ENCODE data around the gene SMARCC2. TPM values are rescaled to one million over a fixed set of nuclear protein-coding genes. Genes with fewer than 3 reads are reported as not detected.

Gene SMARCC2
- total and polyA plus RNA-seq, 9 of the 15 experiments (the other 6 are each of a cell fraction or from before 2014, with no cell fraction given), result 11.9 to 86.0 (median 36.6) TPM

DNA sequence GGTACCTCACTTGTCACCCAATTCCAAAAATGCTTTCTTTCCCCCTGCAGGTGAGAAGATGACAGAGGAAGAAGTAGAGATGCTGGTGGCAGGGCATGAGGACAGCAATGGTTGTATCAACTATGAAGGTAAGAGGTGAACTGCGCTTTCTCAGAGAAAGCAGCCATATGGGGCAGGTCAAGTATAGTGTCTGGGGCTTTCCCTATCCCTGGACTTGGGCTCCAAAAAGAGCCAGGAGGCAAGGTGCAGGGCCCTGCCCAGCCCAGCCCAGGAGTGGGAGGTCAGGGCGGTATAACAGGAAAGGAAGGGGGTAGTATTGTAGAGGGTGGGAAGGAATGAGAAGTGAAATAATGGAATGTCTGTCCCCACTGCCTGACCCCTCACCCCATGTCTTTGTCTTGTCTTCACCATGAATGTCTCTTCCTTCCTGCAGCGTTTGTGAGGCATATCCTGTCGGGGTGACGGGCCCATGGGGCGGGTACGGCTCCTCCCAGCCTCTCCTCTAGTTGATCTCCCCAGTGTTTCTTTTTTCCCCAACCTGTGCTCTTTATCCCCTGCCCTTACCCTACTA lies 29.0 kb downstream of the SMARCC2 start:
- H3K36me3 ChIP-seq (ENCODE audit: control insufficient read depth, insufficient read depth, low read length), result peaks cover 72% of the 10 kb centered on the region
- peak overlapping the region; percentile 98; the same call in 2 of the 3 replicates for H3K27ac ChIP-seq (ENCODE audit: extremely low read depth, low read depth, low read length)
- DNase-seq (ENCODE audit: extremely low read depth in 1 of 4, low spot score in 3 of 4), result no peak
- intact Hi-C loops (cut with micrococcal nuclease) (no loop called here), in situ Hi-C loops (cut with MboI) (no loop called here)
- peak overlapping the region; percentile 80 for H3K4me2 ChIP-seq (ENCODE audit: insufficient read depth, low read length)
- H3K27me3 ChIP-seq (ENCODE audit: control insufficient read depth in 2 of 2, insufficient read depth in 2 of 2, low read length in 2 of 2), result no peaks in the 10 kb centered on the region
- ChIA-PET CTCF (ENCODE audit: low intra/inter-chr PET ratio) (no interaction called here), POLR2A (interaction anchor here (0.6 to 8.9 kb wide), 17 partner anchors 9 to 460 kb away, joined by 3 to 124 read pairs (median 7); partner anchors contain the start of genes ESYT1, MYL6B, RNF41 and RPL41)
- WGBS (ENCODE audit: insufficient coverage, low coverage, missing lambda C conversion rate), result 76% methylated on average over 7 of the region's 7 CpGs
- H4K20me1 ChIP-seq (replicated peaks; ENCODE audit: control insufficient read depth, insufficient read depth, low read length), result peaks cover 34% of the 10 kb centered on the region; the same call in 1 of the 2 replicates
- peaks cover 25 to 34% of the 10 kb centered on the region in 2 experiments; a peak in 4 of 5 replicates for H3K4me1 ChIP-seq (replicated peaks in 1 of 2; ENCODE audit: control insufficient read depth in 2 of 2, insufficient read depth in 2 of 2, low read length in 2 of 2)
- no TSS peak for BruUV-seq (replicated peaks)
- no peak for ATAC-seq
- H3K9ac ChIP-seq (ENCODE audit: insufficient read depth in 1 of 2, low read depth in 2 of 2, low read length in 2 of 2), result peak overlapping the region; percentile 67 to 98; a peak in 3 of 4 replicates
- H2AFZ ChIP-seq (ENCODE audit: low read depth, low read length), result no peak overlapping the region
- peak overlapping the region; percentile 90; the same call in 1 of the 2 replicates for H3K4me3 ChIP-seq
- H3K9me1 ChIP-seq (ENCODE audit: control insufficient read depth, insufficient read depth, low read length), result peaks cover 3% of the 10 kb centered on the region
- no peaks in the 10 kb centered on the region for H3K9me3 ChIP-seq (replicated peaks; ENCODE audit: control insufficient read depth, insufficient read depth, low read depth, low read length)
- no peak for FAIRE-seq
- peaks cover 40% of the 10 kb centered on the region for H3K79me2 ChIP-seq (ENCODE audit: control insufficient read depth, insufficient read depth, low read length)
- TF ChIP-seq POLR2AphosphoS2 (IDR thresholded peaks at IDR 0.05; ENCODE audit: low read length), result peak; percentile 57
- TF ChIP-seq, protein P1, sequence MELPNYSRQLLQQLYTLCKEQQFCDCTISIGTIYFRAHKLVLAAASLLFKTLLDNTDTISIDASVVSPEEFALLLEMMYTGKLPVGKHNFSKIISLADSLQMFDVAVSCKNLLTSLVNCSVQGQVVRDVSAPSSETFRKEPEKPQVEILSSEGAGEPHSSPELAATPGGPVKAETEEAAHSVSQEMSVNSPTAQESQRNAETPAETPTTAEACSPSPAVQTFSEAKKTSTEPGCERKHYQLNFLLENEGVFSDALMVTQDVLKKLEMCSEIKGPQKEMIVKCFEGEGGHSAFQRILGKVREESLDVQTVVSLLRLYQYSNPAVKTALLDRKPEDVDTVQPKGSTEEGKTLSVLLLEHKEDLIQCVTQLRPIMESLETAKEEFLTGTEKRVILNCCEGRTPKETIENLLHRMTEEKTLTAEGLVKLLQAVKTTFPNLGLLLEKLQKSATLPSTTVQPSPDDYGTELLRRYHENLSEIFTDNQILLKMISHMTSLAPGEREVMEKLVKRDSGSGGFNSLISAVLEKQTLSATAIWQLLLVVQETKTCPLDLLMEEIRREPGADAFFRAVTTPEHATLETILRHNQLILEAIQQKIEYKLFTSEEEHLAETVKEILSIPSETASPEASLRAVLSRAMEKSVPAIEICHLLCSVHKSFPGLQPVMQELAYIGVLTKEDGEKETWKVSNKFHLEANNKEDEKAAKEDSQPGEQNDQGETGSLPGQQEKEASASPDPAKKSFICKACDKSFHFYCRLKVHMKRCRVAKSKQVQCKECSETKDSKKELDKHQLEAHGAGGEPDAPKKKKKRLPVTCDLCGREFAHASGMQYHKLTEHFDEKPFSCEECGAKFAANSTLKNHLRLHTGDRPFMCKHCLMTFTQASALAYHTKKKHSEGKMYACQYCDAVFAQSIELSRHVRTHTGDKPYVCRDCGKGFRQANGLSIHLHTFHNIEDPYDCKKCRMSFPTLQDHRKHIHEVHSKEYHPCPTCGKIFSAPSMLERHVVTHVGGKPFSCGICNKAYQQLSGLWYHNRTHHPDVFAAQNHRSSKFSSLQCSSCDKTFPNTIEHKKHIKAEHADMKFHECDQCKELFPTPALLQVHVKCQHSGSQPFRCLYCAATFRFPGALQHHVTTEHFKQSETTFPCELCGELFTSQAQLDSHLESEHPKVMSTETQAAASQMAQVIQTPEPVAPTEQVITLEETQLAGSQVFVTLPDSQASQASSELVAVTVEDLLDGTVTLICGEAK (IDR thresholded peaks at IDR 0.05), result no peak
- TF ChIP-seq, protein P1 (CRISPR knock-in tag; IDR thresholded peaks at IDR 0.05), result 0 out of 2 replicates have a peak, but pooled peaks have one; percentile 28
- TF ChIP-seq ZNF184 (CRISPR knock-in tag; IDR thresholded peaks at IDR 0.05), result no peak
- peak; percentile 24; the same call in 1 of the 2 replicates for TF ChIP-seq POLR2AphosphoS5 (IDR thresholded peaks at IDR 0.05; ENCODE audit: control insufficient read depth, insufficient read depth, low read depth, low read length)
- peak; percentile 58 for TF ChIP-seq POLR2A (conservative IDR thresholded peaks at IDR 0.05)
- peak; percentile 47; the same call in 1 of the 2 replicates for TF ChIP-seq POLR2G (IDR thresholded peaks at IDR 0.05; ENCODE audit: low read depth, low read length)
- TF ChIP-seq TEAD2 (tag; IDR thresholded peaks at IDR 0.05), result no peak
- 0 out of 2 replicates have a peak, but pooled peaks have one; percentile 32 for TF ChIP-seq ZNF431 (CRISPR knock-in tag; IDR thresholded peaks at IDR 0.05)
- TF ChIP-seq, protein P2, sequence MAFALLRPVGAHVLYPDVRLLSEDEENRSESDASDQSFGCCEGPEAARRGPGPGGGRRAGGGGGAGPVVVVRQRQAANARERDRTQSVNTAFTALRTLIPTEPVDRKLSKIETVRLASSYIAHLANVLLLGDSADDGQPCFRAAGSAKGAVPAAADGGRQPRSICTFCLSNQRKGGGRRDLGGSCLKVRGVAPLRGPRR (CRISPR knock-in tag; IDR thresholded peaks at IDR 0.05), result no peak
- TF ChIP-seq SUPT5H (IDR thresholded peaks at IDR 0.05), result peak; percentile 52
- peak; percentile 74 for TF ChIP-seq RBFOX2 (IDR thresholded peaks at IDR 0.05; ENCODE audit: low read depth, low read length)
- no peak for TF ChIP-seq MCM5 (IDR thresholded peaks at IDR 0.05; ENCODE audit: low read depth)
- no peak for TF ChIP-seq MAFK (IDR thresholded peaks at IDR 0.05; ENCODE audit: low read length)

Data from K562 (cell line).